ENCODE results near the gene ISX.

Gene ISX

DNA sequence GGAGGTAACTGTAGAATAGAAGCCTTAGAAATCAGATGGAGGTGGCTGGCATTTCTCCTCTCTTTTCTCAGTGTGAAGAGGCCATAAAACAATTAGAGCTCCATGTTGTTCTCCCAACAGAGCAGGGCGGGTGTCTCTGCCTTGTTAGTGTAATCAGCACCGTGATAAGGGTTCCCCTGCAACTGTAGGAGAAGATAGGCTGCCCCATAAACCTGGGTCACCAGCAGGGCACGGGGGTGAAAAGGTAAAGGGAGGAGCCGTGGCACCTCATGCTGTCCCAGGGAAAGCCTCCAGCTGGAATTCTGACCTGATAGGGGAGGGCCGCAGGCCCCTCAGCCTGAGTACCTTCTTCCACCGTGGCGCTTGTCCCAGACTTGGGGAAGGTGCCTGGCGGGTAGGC lies 68.7 kb downstream of the ISX start:
- Histone ChIP-seq H3K9me3 (replicated peaks in 1 of 11) (no peaks in the 10 kb centered on the region), H3K9ac (no peak overlapping the region), H4K20me1 (no peaks in the 10 kb centered on the region), H3K27me3 (no peaks in the 10 kb centered on the region), H3K36me3 (no peaks in the 10 kb centered on the region), H3K4me1 (peaks cover 8 to 22% (median 18%) of the 10 kb centered on the region in 10 experiments; a peak in 18 of 20 replicates), H3K27ac (no peak overlapping the region), H3K4me3 (no peak overlapping the region), H3K4me2 (peak overlapping the region in 5 of 11 experiments; percentile 23 to 43 (median 28); a peak in 4 of 22 replicates)
- TF ChIP-seq Cebpa-rat (IDR thresholded peaks at IDR 0.05): no peak

DNA sequence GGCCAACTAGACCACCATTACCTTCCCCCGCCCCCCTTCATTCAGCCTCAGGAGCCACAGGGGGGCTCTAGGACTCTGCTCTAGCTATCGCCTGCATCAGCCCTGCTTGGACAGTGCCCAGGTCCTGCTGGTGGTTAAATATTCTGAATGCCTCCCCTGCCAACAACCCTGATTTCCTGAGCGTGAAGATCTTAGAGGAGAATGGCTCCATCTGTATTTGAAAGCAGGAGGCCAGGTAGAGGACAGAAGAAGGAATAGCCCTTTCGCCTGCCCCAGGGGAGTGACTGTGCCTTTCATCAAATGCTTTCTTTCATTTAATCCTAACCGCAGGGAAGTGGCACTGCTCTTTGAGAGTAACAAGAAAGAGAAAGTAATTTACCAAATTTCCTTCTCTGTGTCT lies 69.2 kb downstream of the ISX start:
- H3K4me1 ChIP-seq: peaks cover 8 to 22% (median 18%) of the 10 kb centered on the region in 10 experiments; a peak in 18 of 20 replicates
- peak overlapping the region in 7 of 11 experiments; percentile 3 to 43 (median 23); a peak in 9 of 22 replicates for H3K4me2 ChIP-seq

More for the DNA sequence above, 69.2 kb downstream of the ISX start:
- Histone ChIP-seq H3K9me3 (replicated peaks in 1 of 11) (no peaks in the 10 kb centered on the region), H3K27ac (no peak overlapping the region), H3K36me3 (no peaks in the 10 kb centered on the region), H3K4me3 (no peak overlapping the region), H3K27me3 (no peaks in the 10 kb centered on the region), H3K9ac (no peak overlapping the region), H4K20me1 (no peaks in the 10 kb centered on the region)
- TF ChIP-seq Cebpa-rat (IDR thresholded peaks at IDR 0.05): no peak
